ENCODE data around the gene DYNC2LI1. TPM values are rescaled to one million over a fixed set of nuclear protein-coding genes. Genes with fewer than 3 reads are reported as not detected.

The DYNC2LI1 gene
- total RNA-seq, 1 donor from 2014 or later, result 8.1 TPM

DNA sequence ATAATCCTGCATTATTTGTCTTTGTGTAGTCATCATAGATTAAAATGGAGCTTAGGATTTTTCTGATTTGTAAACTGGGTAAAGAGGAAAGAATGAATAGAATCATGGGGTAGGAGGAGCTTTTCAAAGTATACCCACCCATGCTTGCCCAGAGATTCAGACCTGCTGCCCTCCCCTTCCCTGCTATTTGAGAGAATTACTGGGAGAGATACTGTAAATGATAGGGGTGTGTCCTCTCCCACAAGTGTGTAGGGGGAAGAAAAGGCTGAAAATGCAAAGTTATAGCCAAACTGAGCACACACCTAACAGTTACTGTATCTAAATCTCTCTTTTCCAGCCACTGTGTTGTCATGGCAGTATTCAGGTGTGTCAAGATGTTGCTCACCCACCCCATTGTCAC is 21.5 kb upstream of the DYNC2LI1 start:
- no peaks in the 10 kb centered on the region for H3K36me3 ChIP-seq

DNA sequence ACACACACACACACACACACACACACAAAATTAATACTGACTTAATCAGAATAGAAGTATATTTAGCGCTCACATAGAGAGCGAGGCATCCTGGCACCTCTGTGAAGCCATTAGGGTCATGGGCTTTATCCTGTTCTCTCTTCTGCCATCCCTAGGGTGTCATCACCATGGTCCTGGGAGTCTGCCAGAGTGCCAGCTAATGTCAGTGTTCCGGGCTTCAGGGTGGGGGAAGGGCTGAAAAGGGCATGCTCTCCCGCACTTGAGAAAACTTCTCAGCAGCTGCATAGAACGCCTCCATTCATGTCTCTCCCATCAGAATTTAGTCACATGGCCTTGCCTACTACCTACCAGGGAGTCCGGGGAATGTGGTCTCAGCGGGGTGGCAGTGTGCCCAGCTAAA is 19.7 kb upstream of the DYNC2LI1 start:
- no peak for DNase-seq
- Histone ChIP-seq H3K4me1 (peaks cover 8% of the 10 kb centered on the region), H3K4me3 (no peak overlapping the region), H3K36me3 (no peaks in the 10 kb centered on the region), H3K27me3 (ENCODE audit: low read depth) (no peaks in the 10 kb centered on the region), H3K9me3 (replicated peaks) (no peaks in the 10 kb centered on the region), H3K27ac (replicated peaks) (no peak overlapping the region)
- TF ChIP-seq, protein P1, sequence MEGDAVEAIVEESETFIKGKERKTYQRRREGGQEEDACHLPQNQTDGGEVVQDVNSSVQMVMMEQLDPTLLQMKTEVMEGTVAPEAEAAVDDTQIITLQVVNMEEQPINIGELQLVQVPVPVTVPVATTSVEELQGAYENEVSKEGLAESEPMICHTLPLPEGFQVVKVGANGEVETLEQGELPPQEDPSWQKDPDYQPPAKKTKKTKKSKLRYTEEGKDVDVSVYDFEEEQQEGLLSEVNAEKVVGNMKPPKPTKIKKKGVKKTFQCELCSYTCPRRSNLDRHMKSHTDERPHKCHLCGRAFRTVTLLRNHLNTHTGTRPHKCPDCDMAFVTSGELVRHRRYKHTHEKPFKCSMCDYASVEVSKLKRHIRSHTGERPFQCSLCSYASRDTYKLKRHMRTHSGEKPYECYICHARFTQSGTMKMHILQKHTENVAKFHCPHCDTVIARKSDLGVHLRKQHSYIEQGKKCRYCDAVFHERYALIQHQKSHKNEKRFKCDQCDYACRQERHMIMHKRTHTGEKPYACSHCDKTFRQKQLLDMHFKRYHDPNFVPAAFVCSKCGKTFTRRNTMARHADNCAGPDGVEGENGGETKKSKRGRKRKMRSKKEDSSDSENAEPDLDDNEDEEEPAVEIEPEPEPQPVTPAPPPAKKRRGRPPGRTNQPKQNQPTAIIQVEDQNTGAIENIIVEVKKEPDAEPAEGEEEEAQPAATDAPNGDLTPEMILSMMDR (IDR thresholded peaks at IDR 0.05; ENCODE audit: borderline replicate concordance), result no peak
- intact Hi-C loops (cut with micrococcal nuclease), result no loop called here

More for the DNA sequence above, 21.5 kb upstream of the DYNC2LI1 start:
- no peaks in the 10 kb centered on the region for H3K27me3 ChIP-seq (ENCODE audit: low read depth)
- TF ChIP-seq, protein P1 (IDR thresholded peaks at IDR 0.05; ENCODE audit: borderline replicate concordance), result no peak
- no peak overlapping the region for H3K27ac ChIP-seq (replicated peaks)
- DNase-seq, result no peak
- H3K4me3 ChIP-seq, result no peak overlapping the region
- intact Hi-C loops (cut with micrococcal nuclease), result no loop called here
- no peaks in the 10 kb centered on the region for H3K4me1 ChIP-seq
- H3K9me3 ChIP-seq (replicated peaks), result no peaks in the 10 kb centered on the region

DNA sequence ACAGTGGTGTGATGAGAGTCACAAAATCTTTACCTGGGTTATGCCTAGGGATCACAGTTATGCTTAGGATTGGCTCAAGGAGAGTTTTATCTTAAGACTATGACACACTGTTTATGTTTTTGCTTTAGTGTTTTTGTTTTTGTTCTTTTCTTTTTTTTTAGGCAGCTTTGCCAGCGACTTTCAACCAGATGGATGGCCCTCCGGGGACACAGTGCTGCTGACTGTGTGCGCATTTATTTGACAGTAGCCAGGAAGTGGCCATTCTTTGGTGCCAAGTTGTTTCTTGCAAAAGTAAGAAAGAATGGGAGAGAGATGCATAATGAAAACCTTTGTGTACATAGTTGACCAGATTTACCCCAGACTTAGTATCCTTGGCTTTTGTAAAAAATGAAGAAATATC is 15.1 kb upstream of the DYNC2LI1 start:
- H3K27me3 ChIP-seq (ENCODE audit: low read depth), result no peaks in the 10 kb centered on the region
- intact Hi-C loops (cut with micrococcal nuclease), result no loop called here
- peak overlapping the region; percentile 16 for H3K27ac ChIP-seq (replicated peaks)
- H3K4me1 ChIP-seq, result peaks cover 12% of the 10 kb centered on the region
- H3K36me3 ChIP-seq, result no peaks in the 10 kb centered on the region
- H3K4me3 ChIP-seq, result no peak overlapping the region
- H3K9me3 ChIP-seq (replicated peaks), result no peaks in the 10 kb centered on the region
- no peak for DNase-seq
- TF ChIP-seq, protein P1 (IDR thresholded peaks at IDR 0.05; ENCODE audit: borderline replicate concordance), result no peak

DNA sequence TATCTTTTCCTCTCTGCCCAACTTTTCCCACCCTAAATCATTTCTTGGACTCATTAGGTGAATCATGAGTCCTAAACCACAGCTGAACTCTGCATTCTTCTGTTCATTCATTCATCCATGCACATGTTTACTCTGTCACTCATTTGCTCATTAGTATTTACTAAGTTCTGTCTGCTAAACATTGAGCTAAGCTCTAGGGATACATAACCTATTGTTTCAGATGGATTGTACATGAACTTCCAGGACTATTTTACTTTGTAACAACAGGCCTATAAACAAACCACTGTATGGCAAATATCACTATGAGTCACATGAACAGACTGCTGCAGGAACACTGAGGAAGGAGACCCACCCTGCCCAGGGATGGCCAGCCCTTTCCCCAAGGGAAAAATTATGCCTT is 14.6 kb upstream of the DYNC2LI1 start:
- TF ChIP-seq, protein P1 (IDR thresholded peaks at IDR 0.05; ENCODE audit: borderline replicate concordance), result no peak
- Histone ChIP-seq H3K4me1 (peaks cover 12% of the 10 kb centered on the region), H3K36me3 (no peaks in the 10 kb centered on the region), H3K27me3 (ENCODE audit: low read depth) (no peaks in the 10 kb centered on the region), H3K4me3 (no peak overlapping the region), H3K27ac (replicated peaks) (peak overlapping the region; percentile 16), H3K9me3 (replicated peaks) (no peaks in the 10 kb centered on the region)
- intact Hi-C loops (cut with micrococcal nuclease), result no loop called here
- DNase-seq, result no peak

DNA sequence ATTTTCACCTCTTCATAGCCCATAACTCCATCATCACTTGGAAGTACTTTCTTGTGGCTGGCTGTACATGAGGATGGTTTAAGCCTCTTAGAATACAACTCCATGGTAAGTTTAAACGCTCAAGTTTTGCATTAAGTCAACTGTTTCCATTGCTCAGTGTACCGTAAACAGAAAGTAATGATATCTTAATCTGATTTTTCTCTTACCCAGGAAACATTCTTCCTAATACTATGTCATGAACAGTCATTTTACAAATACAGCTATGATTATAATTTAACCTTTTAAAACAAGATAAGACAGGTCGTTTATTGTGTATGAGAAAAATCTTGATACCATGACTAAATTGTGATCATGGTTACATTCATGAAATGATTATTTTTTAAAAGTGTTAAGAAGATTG is 11.6 kb upstream of the DYNC2LI1 start:
- H3K27me3 ChIP-seq (ENCODE audit: low read depth), result no peaks in the 10 kb centered on the region
- TF ChIP-seq, protein P1 (IDR thresholded peaks at IDR 0.05; ENCODE audit: borderline replicate concordance), result no peak
- intact Hi-C loops (cut with micrococcal nuclease), result no loop called here
- H3K9me3 ChIP-seq (replicated peaks), result no peaks in the 10 kb centered on the region
- no peak overlapping the region for H3K27ac ChIP-seq (replicated peaks)
- H3K4me1 ChIP-seq, result peaks cover 12% of the 10 kb centered on the region
- no peak overlapping the region for H3K4me3 ChIP-seq
- H3K36me3 ChIP-seq, result no peaks in the 10 kb centered on the region
- DNase-seq, result no peak

DNA sequence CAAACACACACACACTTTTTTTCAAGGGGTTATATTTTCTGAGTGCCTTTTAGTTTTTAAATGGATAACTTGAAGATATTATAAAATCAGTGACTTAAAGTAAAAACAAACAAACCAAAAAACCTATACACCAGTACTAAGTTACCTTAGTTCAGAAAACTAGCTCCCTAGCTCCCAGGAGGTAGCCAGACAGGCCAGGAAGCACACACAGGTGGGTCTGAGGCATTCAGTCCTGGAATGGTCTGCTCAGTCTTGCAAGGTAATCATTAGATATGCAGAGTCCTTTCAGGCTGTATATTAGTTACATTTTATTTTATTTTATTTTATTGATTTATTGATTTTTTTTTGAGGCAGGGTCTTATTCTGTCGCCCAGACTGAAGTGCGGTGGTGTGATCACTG is 10.7 kb upstream of the DYNC2LI1 start:
- Histone ChIP-seq H3K4me1 (peaks cover 12% of the 10 kb centered on the region), H3K27ac (replicated peaks) (no peak overlapping the region), H3K9me3 (replicated peaks) (no peaks in the 10 kb centered on the region), H3K36me3 (no peaks in the 10 kb centered on the region), H3K27me3 (ENCODE audit: low read depth) (no peaks in the 10 kb centered on the region), H3K4me3 (no peak overlapping the region)
- DNase-seq, result no peak
- intact Hi-C loops (cut with micrococcal nuclease), result no loop called here
- TF ChIP-seq, protein P1 (IDR thresholded peaks at IDR 0.05; ENCODE audit: borderline replicate concordance), result no peak

All from left ventricle myocardium inferior (tissue), 1 donor.